OCI-LY7 (cell line): Measurements from ENCODE around the gene KAT6B. TPM values are rescaled to one million over a fixed set of nuclear protein-coding genes. Genes with fewer than 3 reads are reported as not detected.

Experiments
- BruUV-seq: library from RNA; stranded (reverse); fragments of 400-500 nt; replicated peaks from 2 replicates; lab custom pipeline; 2021; lab: Mats Ljungman, UMichigan
- CTCF ChIA-PET: fragments of 300-600 bp; sonication (Branson Sonifier 250); formaldehyde crosslinking; loops from one replicate; lab custom pipeline; 2022; ENCODE audit warnings: antibody characterized with exemption; ENCODE audit not compliant: unreplicated experiment; lab: Charles Lee
- POLR2A ChIA-PET: fragments of 300-600 bp; sonication (Branson Sonifier 250); formaldehyde crosslinking; loops from one replicate; lab custom pipeline; 2022; ENCODE audit warnings: antibody characterized with exemption; lab: Charles Lee
- DNase-seq: peaks from one replicate; pipeline ENCODE4 v3.0.0-alpha.2; 2015; ENCODE audit warnings: low spot score
- H2AFZ ChIP-seq: fragments of 200-600 bp; sonication (generic), shearing (Covaris generic); 2 replicates; pipeline ENCODE4 v1.6.1; 2014; ENCODE audit warnings: mild to moderate bottlenecking, antibody characterized with exemption, low read length, moderate library complexity
- H3K27ac ChIP-seq: fragments of 200-600 bp; sonication (generic); 2 replicates; pipeline ENCODE4 v1.5.1; 2014; ENCODE audit warnings: mixed run types, low read depth, mild to moderate bottlenecking, moderate library complexity, low read length, inconsistent platforms; ENCODE audit not compliant: poor library complexity, severe bottlenecking
- H3K36me3 ChIP-seq: fragments of 200-600 bp; sonication (generic); 2 replicates; pipeline ENCODE4 v1.6.1; 2014; ENCODE audit warnings: mild to moderate bottlenecking, antibody characterized with exemption, low read length, moderate library complexity, mixed read lengths; ENCODE audit not compliant: insufficient read depth
- H3K4me1 ChIP-seq: fragments of 200-600 bp; sonication (generic); 2 replicates; pipeline ENCODE4 v1.5.1; 2014; ENCODE audit warnings: mild to moderate bottlenecking, low read length; ENCODE audit not compliant: insufficient read depth, poor library complexity, severe bottlenecking
- H3K4me2 ChIP-seq: fragments of 200-600 bp; sonication (generic); 2 replicates; pipeline ENCODE4 v1.6.1; 2014; ENCODE audit warnings: mild to moderate bottlenecking, low read length
- H3K4me3 ChIP-seq: fragments of 200-600 bp; sonication (generic); 2 replicates; pipeline ENCODE4 v1.5.1; 2014; ENCODE audit warnings: mild to moderate bottlenecking, low read depth, low read length; ENCODE audit not compliant: poor library complexity, severe bottlenecking
- H3K79me2 ChIP-seq: fragments of 200-600 bp; sonication (generic); 2 replicates; pipeline ENCODE4 v1.6.1; 2016; ENCODE audit warnings: low read depth, mild to moderate bottlenecking, low read length, moderate library complexity, mixed read lengths; ENCODE audit not compliant: insufficient read depth
- H3K9me2 ChIP-seq: fragments of 200-600 bp; sonication (generic); 2 replicates; pipeline ENCODE4 v1.6.1; 2016; ENCODE audit warnings: mild to moderate bottlenecking, low read length, mixed read lengths; ENCODE audit not compliant: insufficient read depth
- H3K9me3 ChIP-seq: fragments of 200-600 bp; sonication (generic); 2 replicates; pipeline ENCODE4 v1.6.1; 2014; ENCODE audit warnings: mild to moderate bottlenecking, mixed run types, low read length, mixed read lengths
- H4K20me1 ChIP-seq: fragments of 200-600 bp; sonication (generic); 2 replicates; pipeline ENCODE4 v1.6.1; 2014; ENCODE audit warnings: mild to moderate bottlenecking, antibody characterized with exemption, low read length, moderate library complexity, mixed read lengths; ENCODE audit not compliant: insufficient read depth
- EZH2phosphoT487 ChIP-seq: fragments of 200-600 bp; sonication (generic); IDR thresholded peaks from 2 replicates; pipeline ENCODE4 v1.6.1; 2018; ENCODE audit warnings: low read depth, borderline replicate concordance, mild to moderate bottlenecking, mixed run types, antibody characterized with exemption, low read length, moderate library complexity, mixed read lengths
- intact Hi-C: fragments of 100-400 bp; cut with micrococcal nuclease; formaldehyde crosslinking; loops from one replicate; pipeline ENCODE4 v1.10.0; 2022; ENCODE audit not compliant: unreplicated experiment
- total RNA-seq, 2 experiments: library from RNA; depleted of rRNA in 1 of 2; stranded (reverse); fragments of >200 nt in 1 of 2; shearing (Covaris generic) in 1 of 2; gene quantifications; 2 replicates each; pipeline ENCODE4 v1.2.3, GENCODE V29; 2014 to 2022
- TF ChIP-seq, protein P1 (sequence below): fragments of 200-600 bp; sonication (generic); conservative IDR thresholded peaks from 2 replicates; pipeline ENCODE4 v1.5.1; 2014; ENCODE audit warnings: mild to moderate bottlenecking, antibody characterized with exemption, low read length, moderate library complexity, mixed read lengths

KAT6B gene
- total RNA-seq, 2 experiments from 2014 or later: 20.8 to 40.8 TPM

DNA sequence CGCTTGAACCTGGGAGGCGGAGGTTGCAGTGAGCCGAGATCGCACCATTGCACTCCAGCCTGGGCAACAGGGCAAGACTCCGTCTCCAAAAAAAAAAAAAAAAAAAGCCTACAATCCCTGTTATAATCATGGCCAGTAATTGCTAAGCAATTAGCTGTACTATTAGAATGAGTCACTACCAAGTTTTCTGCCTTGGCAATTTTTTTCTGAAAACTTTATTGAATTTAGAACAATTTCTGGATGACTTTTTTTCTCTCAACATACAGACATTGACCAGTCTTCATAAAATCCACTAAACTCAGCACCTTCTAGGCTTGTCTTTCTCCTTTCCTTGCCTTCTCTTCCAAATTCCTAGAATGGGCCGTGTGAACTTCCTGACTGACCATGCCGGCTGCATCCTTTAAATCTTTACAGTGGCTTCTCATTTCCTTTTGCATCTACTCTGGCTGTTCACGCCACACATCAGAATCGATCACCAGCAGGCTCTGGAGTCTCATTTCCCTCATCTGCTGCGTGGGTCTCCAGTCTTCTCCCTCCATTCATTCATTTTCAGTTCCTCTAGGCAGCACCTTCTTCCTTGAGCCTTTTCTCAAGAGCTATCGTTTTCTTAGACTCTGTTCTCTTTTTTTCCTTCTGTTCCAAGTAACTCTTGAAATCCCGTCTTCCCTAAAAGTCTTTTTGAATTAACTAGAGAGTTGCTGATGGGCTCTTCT lies 107.9 kb downstream of the KAT6B start:
- Histone ChIP-seq H3K4me1 (no peaks in the 10 kb centered on the region), H2AFZ (no peak overlapping the region), H3K27ac (no peak overlapping the region), H3K4me2 (no peak overlapping the region), H3K9me2 (no peaks in the 10 kb centered on the region), H3K9me3 (no peaks in the 10 kb centered on the region), H4K20me1 (peaks cover 12% of the 10 kb centered on the region; the same call in 1 of the 2 replicates), H3K4me3 (no peak overlapping the region), H3K79me2 (no peaks in the 10 kb centered on the region), H3K36me3 (no peaks in the 10 kb centered on the region)
- BruUV-seq: no TSS peak
- ChIA-PET CTCF (no interaction called here), POLR2A (interaction anchor here (0.7 to 1.1 kb wide), 3 partner anchors 14 to 1651 kb away, joined by 3 to 4 read pairs (median 3); no protein-coding TSS in a partner anchor)
- no peak for DNase-seq
- intact Hi-C loops: no loop called here
- TF ChIP-seq, protein P1, sequence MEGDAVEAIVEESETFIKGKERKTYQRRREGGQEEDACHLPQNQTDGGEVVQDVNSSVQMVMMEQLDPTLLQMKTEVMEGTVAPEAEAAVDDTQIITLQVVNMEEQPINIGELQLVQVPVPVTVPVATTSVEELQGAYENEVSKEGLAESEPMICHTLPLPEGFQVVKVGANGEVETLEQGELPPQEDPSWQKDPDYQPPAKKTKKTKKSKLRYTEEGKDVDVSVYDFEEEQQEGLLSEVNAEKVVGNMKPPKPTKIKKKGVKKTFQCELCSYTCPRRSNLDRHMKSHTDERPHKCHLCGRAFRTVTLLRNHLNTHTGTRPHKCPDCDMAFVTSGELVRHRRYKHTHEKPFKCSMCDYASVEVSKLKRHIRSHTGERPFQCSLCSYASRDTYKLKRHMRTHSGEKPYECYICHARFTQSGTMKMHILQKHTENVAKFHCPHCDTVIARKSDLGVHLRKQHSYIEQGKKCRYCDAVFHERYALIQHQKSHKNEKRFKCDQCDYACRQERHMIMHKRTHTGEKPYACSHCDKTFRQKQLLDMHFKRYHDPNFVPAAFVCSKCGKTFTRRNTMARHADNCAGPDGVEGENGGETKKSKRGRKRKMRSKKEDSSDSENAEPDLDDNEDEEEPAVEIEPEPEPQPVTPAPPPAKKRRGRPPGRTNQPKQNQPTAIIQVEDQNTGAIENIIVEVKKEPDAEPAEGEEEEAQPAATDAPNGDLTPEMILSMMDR: no peak
- no peak for TF ChIP-seq EZH2phosphoT487

DNA sequence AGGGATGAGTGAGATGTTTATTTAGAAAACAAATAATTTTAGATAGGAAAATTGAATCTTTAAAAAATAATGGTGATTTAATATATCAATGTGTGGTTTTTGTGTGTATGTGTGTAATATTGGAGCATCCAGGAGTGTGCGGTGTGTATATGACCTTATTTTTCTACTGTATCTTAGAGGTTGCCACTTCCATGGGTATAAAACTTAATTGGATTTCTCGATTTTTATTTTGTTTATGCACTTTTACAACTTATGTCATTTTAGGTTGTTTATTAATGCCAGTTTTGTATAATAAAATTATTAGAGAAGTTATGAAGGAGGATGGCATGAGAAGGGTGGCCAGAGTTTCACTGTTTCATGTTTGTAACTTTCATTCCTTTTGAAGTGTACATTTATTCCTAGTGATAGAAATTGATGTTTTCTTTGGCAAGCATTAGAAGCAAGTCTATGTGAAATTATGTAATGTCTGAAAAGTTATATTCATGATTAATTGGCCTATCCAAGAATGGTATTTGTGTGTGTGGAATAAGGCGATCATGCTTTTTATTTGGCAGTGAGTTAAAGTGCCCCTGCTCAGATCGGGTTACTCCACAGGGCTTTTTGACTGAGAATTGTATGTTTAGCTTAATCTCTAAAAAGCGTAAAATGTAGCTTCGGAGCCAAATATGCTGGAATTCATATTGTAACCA lies 110.3 kb downstream of the KAT6B start:
- H3K4me3 ChIP-seq: no peak overlapping the region
- TF ChIP-seq, protein P1: no peak
- TF ChIP-seq EZH2phosphoT487: no peak
- H3K4me1 ChIP-seq: no peaks in the 10 kb centered on the region
- ChIA-PET CTCF (no interaction called here), POLR2A (interaction anchor here (0.6 to 1.0 kb wide), 2 partner anchors 22 to 118 kb away, joined by 3 read pairs; no protein-coding TSS in a partner anchor)
- DNase-seq: no peak
- H3K9me3 ChIP-seq: no peaks in the 10 kb centered on the region
- H3K4me2 ChIP-seq: no peak overlapping the region
- H2AFZ ChIP-seq: no peak overlapping the region
- intact Hi-C loops: no loop called here
- no peaks in the 10 kb centered on the region for H3K79me2 ChIP-seq
- peaks cover 12% of the 10 kb centered on the region; the same call in 1 of the 2 replicates for H4K20me1 ChIP-seq
- no peak overlapping the region for H3K27ac ChIP-seq
- BruUV-seq: no TSS peak
- H3K36me3 ChIP-seq: no peaks in the 10 kb centered on the region
- H3K9me2 ChIP-seq: no peaks in the 10 kb centered on the region
